ENCODE data around the gene AGAP2.

AGAP2 gene

DNA sequence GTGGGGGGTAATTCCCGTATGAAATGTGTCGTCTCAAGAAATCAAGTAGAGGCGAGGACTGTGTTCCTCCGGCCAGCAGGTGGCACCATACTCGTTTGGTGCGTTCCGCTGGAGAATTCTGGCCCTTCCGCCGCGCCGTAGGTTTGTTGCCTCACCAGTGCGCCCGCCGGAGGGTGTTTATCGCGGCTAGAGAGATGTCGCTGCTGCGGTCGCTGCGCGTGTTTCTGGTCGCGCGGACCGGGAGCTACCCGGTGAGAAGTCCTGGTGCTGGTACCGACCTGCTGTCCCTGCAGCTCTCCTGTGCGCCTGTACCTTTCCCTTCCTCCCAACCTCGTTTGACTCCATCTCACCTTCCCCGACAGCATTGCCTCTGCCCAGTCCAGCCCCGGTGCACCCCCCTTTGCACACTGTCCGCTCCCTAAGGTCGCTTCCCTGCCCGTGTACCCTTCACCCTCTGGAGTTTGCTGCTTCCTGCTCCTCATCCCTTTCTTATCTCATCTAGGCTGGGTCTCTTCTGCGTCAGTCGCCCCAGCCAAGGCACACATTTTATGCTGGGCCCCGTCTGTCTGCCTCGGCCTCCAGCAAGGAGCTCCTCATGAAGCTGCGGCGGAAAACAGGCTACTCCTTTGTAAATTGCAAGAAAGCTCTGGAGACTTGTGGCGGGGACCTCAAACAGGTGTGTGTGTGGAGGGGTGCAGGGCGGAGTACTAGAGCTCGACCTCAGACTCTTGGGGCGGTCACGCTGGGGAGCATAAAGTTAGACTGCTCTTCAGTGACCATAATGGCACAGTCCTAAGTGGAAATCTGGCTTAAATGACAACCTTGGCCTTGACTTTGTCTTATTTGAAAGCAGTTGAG is 44.3 kb upstream of the AGAP2 start, which contains the start of gene TSFM:
TSFM (plus strand) TSS at position 180 of the 858 bp plus-strand sequence; CDS start at position 195, 15 bp downstream.
- Histone ChIP-seq H3K27me3 (ENCODE audit: low read length) (no peaks in the 10 kb centered on the region), H3K9me2 (replicated peaks; ENCODE audit: insufficient read depth, low read length) (no peaks in the 10 kb centered on the region), H3K79me2 (ENCODE audit: insufficient read depth, low read length) (peaks cover 16% of the 10 kb centered on the region), H3K4me2 (ENCODE audit: low read depth, low read length, poor library complexity, severe bottlenecking) (peak within 1 kb of the TSS; percentile 91), H3K27ac (ENCODE audit: low read depth, low read length) (no peak within 1 kb of the TSS), H3F3A (ENCODE audit: insufficient read depth) (no peaks in the 10 kb centered on the region), H3K36me3 (ENCODE audit: low read length) (peaks cover 20% of the 10 kb centered on the region; the same call in 1 of the 2 replicates), H3K9me3 (ENCODE audit: insufficient read depth, low read length) (no peaks in the 10 kb centered on the region), H3K4me3 (ENCODE audit: insufficient read depth, low read length, poor library complexity, severe bottlenecking) (peak within 1 kb of the TSS; percentile 100), H2AFZ (ENCODE audit: low read depth, low read length, severe bottlenecking) (peak within 1 kb of the TSS; percentile 27), H3K9ac (ENCODE audit: low read length) (peak within 1 kb of the TSS; percentile 92), H4K20me1 (ENCODE audit: low read depth, low read length) (no peaks in the 10 kb centered on the region)
- TF ChIP-seq, protein P1, sequence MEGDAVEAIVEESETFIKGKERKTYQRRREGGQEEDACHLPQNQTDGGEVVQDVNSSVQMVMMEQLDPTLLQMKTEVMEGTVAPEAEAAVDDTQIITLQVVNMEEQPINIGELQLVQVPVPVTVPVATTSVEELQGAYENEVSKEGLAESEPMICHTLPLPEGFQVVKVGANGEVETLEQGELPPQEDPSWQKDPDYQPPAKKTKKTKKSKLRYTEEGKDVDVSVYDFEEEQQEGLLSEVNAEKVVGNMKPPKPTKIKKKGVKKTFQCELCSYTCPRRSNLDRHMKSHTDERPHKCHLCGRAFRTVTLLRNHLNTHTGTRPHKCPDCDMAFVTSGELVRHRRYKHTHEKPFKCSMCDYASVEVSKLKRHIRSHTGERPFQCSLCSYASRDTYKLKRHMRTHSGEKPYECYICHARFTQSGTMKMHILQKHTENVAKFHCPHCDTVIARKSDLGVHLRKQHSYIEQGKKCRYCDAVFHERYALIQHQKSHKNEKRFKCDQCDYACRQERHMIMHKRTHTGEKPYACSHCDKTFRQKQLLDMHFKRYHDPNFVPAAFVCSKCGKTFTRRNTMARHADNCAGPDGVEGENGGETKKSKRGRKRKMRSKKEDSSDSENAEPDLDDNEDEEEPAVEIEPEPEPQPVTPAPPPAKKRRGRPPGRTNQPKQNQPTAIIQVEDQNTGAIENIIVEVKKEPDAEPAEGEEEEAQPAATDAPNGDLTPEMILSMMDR (IDR thresholded peaks at IDR 0.05; ENCODE audit: insufficient read depth, low read length, poor library complexity, severe bottlenecking): peak; percentile 88
- no peak for TF ChIP-seq EZH2phosphoT487 (conservative IDR thresholded peaks at IDR 0.05; ENCODE audit: low read length)

- no peaks in the 10 kb centered on the region for H3F3A ChIP-seq (ENCODE audit: insufficient read depth)
- no peaks in the 10 kb centered on the region for H4K20me1 ChIP-seq (ENCODE audit: low read depth, low read length)
- no peak overlapping the region for H3K27ac ChIP-seq (ENCODE audit: low read depth, low read length)
- peaks cover 16% of the 10 kb centered on the region for H3K79me2 ChIP-seq (ENCODE audit: insufficient read depth, low read length)
- peak overlapping the region; percentile 92 for H3K9ac ChIP-seq (ENCODE audit: low read length)
- no peaks in the 10 kb centered on the region for H3K9me2 ChIP-seq (replicated peaks; ENCODE audit: insufficient read depth, low read length)
- no peak overlapping the region for H3K4me3 ChIP-seq (ENCODE audit: insufficient read depth, low read length, poor library complexity, severe bottlenecking)
- TF ChIP-seq EZH2phosphoT487 (conservative IDR thresholded peaks at IDR 0.05; ENCODE audit: low read length): no peak
- TF ChIP-seq, protein P1 (IDR thresholded peaks at IDR 0.05; ENCODE audit: insufficient read depth, low read length, poor library complexity, severe bottlenecking): no peak
- H2AFZ ChIP-seq (ENCODE audit: low read depth, low read length, severe bottlenecking): peak overlapping the region; percentile 27
- peaks cover 17% of the 10 kb centered on the region; the same call in 1 of the 2 replicates for H3K36me3 ChIP-seq (ENCODE audit: low read length)
- no peaks in the 10 kb centered on the region for H3K9me3 ChIP-seq (ENCODE audit: insufficient read depth, low read length)
- peak overlapping the region; percentile 45 for H3K4me2 ChIP-seq (ENCODE audit: low read depth, low read length, poor library complexity, severe bottlenecking)
- no peaks in the 10 kb centered on the region for H3K27me3 ChIP-seq (ENCODE audit: low read length)
These were observed 43.7 kb upstream of the AGAP2 start for GRCh38 chr12:57782243-57782607.

- no peaks in the 10 kb centered on the region for H4K20me1 ChIP-seq (ENCODE audit: low read depth, low read length)
- H3K4me2 ChIP-seq (ENCODE audit: low read depth, low read length, poor library complexity, severe bottlenecking): peak overlapping the region; percentile 45
- no peaks in the 10 kb centered on the region for H3K27me3 ChIP-seq (ENCODE audit: low read length)
- H3K9ac ChIP-seq (ENCODE audit: low read length): peak overlapping the region; percentile 92
- peaks cover 12% of the 10 kb centered on the region; the same call in 1 of the 2 replicates for H3K36me3 ChIP-seq (ENCODE audit: low read length)
- no peaks in the 10 kb centered on the region for H3K9me3 ChIP-seq (ENCODE audit: insufficient read depth, low read length)
- H3K9me2 ChIP-seq (replicated peaks; ENCODE audit: insufficient read depth, low read length): no peaks in the 10 kb centered on the region
- TF ChIP-seq, protein P1 (IDR thresholded peaks at IDR 0.05; ENCODE audit: insufficient read depth, low read length, poor library complexity, severe bottlenecking): no peak
- H3F3A ChIP-seq (ENCODE audit: insufficient read depth): no peaks in the 10 kb centered on the region
- H3K79me2 ChIP-seq (ENCODE audit: insufficient read depth, low read length): peaks cover 16% of the 10 kb centered on the region
- no peak overlapping the region for H3K27ac ChIP-seq (ENCODE audit: low read depth, low read length)
- H2AFZ ChIP-seq (ENCODE audit: low read depth, low read length, severe bottlenecking): peak overlapping the region; percentile 27
- H3K4me3 ChIP-seq (ENCODE audit: insufficient read depth, low read length, poor library complexity, severe bottlenecking): no peak overlapping the region
These were observed 43.3 kb upstream of the AGAP2 start for GRCh38 chr12:57781801-57782200.

Measured in SU-DHL-6 (cell line).